Right lobe of liver (tissue), 4 donors: ENCODE measurements around the gene FYTTD1.

Experiments used
- POLR2A ChIP-seq: fragments of 450-650 bp; IDR thresholded peaks from one replicate; pipeline ENCODE4 v1.6.1; 2017; ENCODE audit warnings: antibody characterized with exemption, mild to moderate bottlenecking
- TF ChIP-seq, protein P1 (sequence below), 4 donors: fragments of 200-600 bp in 3 of 4; fragments of 450-650 bp in 1 of 4; IDR thresholded peaks; one replicate each; pipeline versions ENCODE4 v1.5.1 to v1.8.0; 2016 to 2022; ENCODE audit warnings: antibody characterized with exemption in 4 of 4, mild to moderate bottlenecking in 2 of 4
- donor health status: DM: no; HTN: no; CAD: no.
- donor health status: DM: no; HTN: no; CAD: no.
- donor health status: DM: no; HTN: yes; CAD: no.

DNA sequence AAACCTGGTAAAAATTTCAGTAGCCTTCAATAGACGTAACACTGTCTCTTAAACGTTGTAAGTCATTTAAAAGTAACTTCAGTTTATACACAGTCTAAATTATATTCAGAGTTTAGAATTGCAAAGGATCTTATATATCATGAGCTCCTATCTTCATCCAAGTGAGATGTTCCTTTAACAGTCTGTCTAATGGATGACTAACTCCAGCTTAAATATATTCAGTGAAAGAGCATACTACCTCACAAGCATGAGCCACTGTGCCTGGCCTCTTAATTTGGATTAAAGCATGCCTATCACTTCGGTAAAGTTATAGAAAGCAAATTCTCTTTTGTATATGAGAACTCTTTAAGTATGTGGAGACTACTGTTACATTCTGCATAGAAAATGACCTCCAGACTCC, 7.0 kb downstream of the FYTTD1 start:
- TF ChIP-seq POLR2A, result no peak
- TF ChIP-seq, protein P1, sequence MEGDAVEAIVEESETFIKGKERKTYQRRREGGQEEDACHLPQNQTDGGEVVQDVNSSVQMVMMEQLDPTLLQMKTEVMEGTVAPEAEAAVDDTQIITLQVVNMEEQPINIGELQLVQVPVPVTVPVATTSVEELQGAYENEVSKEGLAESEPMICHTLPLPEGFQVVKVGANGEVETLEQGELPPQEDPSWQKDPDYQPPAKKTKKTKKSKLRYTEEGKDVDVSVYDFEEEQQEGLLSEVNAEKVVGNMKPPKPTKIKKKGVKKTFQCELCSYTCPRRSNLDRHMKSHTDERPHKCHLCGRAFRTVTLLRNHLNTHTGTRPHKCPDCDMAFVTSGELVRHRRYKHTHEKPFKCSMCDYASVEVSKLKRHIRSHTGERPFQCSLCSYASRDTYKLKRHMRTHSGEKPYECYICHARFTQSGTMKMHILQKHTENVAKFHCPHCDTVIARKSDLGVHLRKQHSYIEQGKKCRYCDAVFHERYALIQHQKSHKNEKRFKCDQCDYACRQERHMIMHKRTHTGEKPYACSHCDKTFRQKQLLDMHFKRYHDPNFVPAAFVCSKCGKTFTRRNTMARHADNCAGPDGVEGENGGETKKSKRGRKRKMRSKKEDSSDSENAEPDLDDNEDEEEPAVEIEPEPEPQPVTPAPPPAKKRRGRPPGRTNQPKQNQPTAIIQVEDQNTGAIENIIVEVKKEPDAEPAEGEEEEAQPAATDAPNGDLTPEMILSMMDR (IDR thresholded peaks at IDR 0.05), result no peak
